ENCODE measurements around the gene ITGB8.

Gene ITGB8

GRCh38 chr7:20329389-20330238 lies 1.1 kb upstream of the ITGB8 start:
- Histone ChIP-seq H3K79me2 (no peaks in the 10 kb centered on the region), H2AFZ (peak overlapping the region; percentile 95), H3K4me2 (ENCODE audit: low read length) (peak overlapping the region; percentile 97), H3K9ac (no peak overlapping the region), H3K9me3 (ENCODE audit: control insufficient read depth, low read length) (no peaks in the 10 kb centered on the region), H3K4me3 (ENCODE audit: low read depth, low read length) (peak overlapping the region; percentile 75), H3K36me3 (ENCODE audit: control insufficient read depth, insufficient read depth, low read length) (no peaks in the 10 kb centered on the region), H3K27ac (peak overlapping the region; percentile 77), H3K27me3 (ENCODE audit: control insufficient read depth, insufficient read depth, low read length) (no peaks in the 10 kb centered on the region), H3K4me1 (peaks cover 5% of the 10 kb centered on the region)
- peak; percentile 21 for TF ChIP-seq CTCF (IDR thresholded peaks at IDR 0.05)

GRCh38 chr7:20330928-20331909 lies 519 bp downstream of the ITGB8 start:
- Histone ChIP-seq H3K27ac (peak overlapping the region; percentile 77), H3K27me3 (ENCODE audit: control insufficient read depth, insufficient read depth, low read length) (no peaks in the 10 kb centered on the region), H3K9me3 (ENCODE audit: control insufficient read depth, low read length) (no peaks in the 10 kb centered on the region), H3K79me2 (no peaks in the 10 kb centered on the region), H3K4me2 (ENCODE audit: low read length) (peak overlapping the region; percentile 97), H3K9ac (no peak overlapping the region), H2AFZ (peak overlapping the region; percentile 95), H3K4me1 (peaks cover 5% of the 10 kb centered on the region), H3K36me3 (ENCODE audit: control insufficient read depth, insufficient read depth, low read length) (no peaks in the 10 kb centered on the region), H3K4me3 (ENCODE audit: low read depth, low read length) (peak overlapping the region; percentile 75)
- no peak for TF ChIP-seq CTCF (IDR thresholded peaks at IDR 0.05)

- peak overlapping the region; percentile 77 for H3K27ac ChIP-seq
- H3K4me3 ChIP-seq (ENCODE audit: low read depth, low read length): peak overlapping the region; percentile 75
- no peaks in the 10 kb centered on the region for H3K79me2 ChIP-seq
- peaks cover 5% of the 10 kb centered on the region for H3K4me1 ChIP-seq
- TF ChIP-seq CTCF (IDR thresholded peaks at IDR 0.05): no peak
- H3K36me3 ChIP-seq (ENCODE audit: control insufficient read depth, insufficient read depth, low read length): no peaks in the 10 kb centered on the region
- peak overlapping the region; percentile 97 for H3K4me2 ChIP-seq (ENCODE audit: low read length)
- no peak overlapping the region for H3K9ac ChIP-seq
- peak overlapping the region; percentile 95 for H2AFZ ChIP-seq
- no peaks in the 10 kb centered on the region for H3K9me3 ChIP-seq (ENCODE audit: control insufficient read depth, low read length)
- H3K27me3 ChIP-seq (ENCODE audit: control insufficient read depth, insufficient read depth, low read length): no peaks in the 10 kb centered on the region
Measured at GRCh38 chr7:20331910-20332813, 1.5 kb downstream of the ITGB8 start.

- H3K9me3 ChIP-seq (ENCODE audit: control insufficient read depth, low read length): no peaks in the 10 kb centered on the region
- H3K36me3 ChIP-seq (ENCODE audit: control insufficient read depth, insufficient read depth, low read length): no peaks in the 10 kb centered on the region
- H3K79me2 ChIP-seq: no peaks in the 10 kb centered on the region
- peaks cover 5% of the 10 kb centered on the region for H3K4me1 ChIP-seq
- H3K4me2 ChIP-seq (ENCODE audit: low read length): no peak overlapping the region
- no peak overlapping the region for H3K4me3 ChIP-seq (ENCODE audit: low read depth, low read length)
- H2AFZ ChIP-seq: no peak overlapping the region
- H3K27ac ChIP-seq: no peak overlapping the region
- TF ChIP-seq CTCF (IDR thresholded peaks at IDR 0.05): no peak
- H3K27me3 ChIP-seq (ENCODE audit: control insufficient read depth, insufficient read depth, low read length): no peaks in the 10 kb centered on the region
- H3K9ac ChIP-seq: no peak overlapping the region
Measured at GRCh38 chr7:20338285-20338684, 7.6 kb downstream of the ITGB8 start.

All from parathyroid adenoma (tissue), 2 donors.